AG09319 (cell line): Measurements from ENCODE around the gene TARBP1.

Experiments used
- DNase-seq: peaks from one replicate; pipeline ENCODE4 v3.0.0-alpha.2; 2010; ENCODE audit warnings: low read depth; ENCODE audit errors: extremely low read depth
- TF ChIP-seq, protein P1 (sequence below): IDR thresholded peaks from 2 replicates; pipeline ENCODE4 v1.5.1; 2011; ENCODE audit warnings: low read depth, mild to moderate bottlenecking, inconsistent platforms, low read length, moderate library complexity

The TARBP1 gene

GRCh38 chr1:234469376-234469775 is 9.6 kb downstream of the TARBP1 start:
- TF ChIP-seq, protein P1, sequence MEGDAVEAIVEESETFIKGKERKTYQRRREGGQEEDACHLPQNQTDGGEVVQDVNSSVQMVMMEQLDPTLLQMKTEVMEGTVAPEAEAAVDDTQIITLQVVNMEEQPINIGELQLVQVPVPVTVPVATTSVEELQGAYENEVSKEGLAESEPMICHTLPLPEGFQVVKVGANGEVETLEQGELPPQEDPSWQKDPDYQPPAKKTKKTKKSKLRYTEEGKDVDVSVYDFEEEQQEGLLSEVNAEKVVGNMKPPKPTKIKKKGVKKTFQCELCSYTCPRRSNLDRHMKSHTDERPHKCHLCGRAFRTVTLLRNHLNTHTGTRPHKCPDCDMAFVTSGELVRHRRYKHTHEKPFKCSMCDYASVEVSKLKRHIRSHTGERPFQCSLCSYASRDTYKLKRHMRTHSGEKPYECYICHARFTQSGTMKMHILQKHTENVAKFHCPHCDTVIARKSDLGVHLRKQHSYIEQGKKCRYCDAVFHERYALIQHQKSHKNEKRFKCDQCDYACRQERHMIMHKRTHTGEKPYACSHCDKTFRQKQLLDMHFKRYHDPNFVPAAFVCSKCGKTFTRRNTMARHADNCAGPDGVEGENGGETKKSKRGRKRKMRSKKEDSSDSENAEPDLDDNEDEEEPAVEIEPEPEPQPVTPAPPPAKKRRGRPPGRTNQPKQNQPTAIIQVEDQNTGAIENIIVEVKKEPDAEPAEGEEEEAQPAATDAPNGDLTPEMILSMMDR, result no peak
- no peak for DNase-seq

DNA sequence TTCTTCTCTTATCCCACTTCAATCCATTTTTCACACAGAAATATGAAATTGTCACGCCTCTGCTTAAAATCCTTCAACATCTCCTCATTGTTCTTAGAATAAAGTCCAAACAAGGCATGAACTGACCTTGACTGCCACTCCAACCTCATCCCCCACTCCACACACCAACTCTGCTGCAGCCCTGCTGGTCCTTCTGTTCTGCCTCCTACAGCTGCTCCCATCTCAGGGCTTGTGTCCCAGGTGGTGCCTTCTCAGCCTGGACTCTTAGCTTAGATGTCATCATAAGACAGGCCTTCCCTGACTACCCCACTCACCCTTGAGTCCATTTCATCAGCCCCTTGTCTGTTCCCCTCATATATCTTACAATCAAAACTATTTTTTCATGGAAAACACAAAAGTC is 10.4 kb downstream of the TARBP1 start:
- TF ChIP-seq, protein P1, result no peak
- DNase-seq, result no peak

- TF ChIP-seq, protein P1, result no peak
- no peak for DNase-seq
These were observed 11.2 kb downstream of the TARBP1 start for GRCh38 chr1:234467821-234468220.

DNA sequence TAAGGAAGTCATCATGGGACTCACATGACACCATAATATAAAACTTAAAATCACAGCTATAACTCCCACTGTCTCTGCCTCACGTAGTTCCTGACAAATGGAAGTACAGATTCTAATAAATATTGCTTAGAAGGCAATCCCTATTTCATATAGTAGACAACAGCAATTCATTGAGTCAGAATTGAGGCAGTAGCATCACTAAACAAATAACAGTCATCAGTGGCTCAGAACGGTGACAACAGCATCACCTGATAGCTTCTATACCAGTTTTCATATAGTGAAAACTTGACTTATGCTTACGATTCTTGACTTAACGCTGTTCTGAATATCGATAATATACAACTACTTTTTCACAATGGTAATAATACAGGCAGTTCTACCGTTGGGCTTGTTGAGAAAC is 12.0 kb downstream of the TARBP1 start:
- TF ChIP-seq, protein P1, result no peak
- no peak for DNase-seq

DNA sequence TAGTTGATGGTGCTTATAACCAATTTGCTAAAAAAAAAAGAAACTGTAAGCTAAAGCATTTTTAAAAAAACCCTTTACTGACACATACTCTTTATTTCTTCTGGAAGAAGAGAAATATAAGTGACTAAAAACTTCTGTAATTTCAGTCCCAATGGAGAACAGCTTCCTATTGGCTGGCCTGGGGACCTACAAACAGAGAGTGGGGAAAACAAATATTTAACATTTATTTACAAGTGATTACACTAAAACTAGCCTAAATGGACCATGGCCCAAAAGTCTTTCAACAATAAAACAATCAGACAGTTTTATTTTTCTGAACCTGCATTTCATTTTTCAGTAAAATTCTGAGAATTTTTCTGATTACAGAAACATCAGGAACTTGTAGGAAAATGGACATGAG is 15.2 kb downstream of the TARBP1 start:
- TF ChIP-seq, protein P1, result no peak
- DNase-seq, result no peak

DNA sequence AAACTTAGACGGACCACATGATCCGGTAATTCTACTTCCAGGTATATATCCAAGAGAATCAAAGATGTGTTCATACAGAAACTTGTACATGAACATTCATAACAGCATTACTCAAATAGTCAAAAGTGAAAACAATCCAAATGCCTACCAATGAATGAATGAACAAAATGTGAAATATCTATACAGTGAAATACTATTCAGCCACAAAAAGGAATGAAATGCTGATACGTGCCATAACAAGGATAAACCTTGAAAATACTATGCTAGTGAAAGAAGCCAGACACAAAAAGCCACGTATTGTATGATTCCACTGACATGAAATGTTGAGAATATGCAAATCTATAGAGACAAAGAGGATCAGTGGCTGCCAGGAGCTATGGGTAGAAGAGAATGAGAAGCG is 18.3 kb downstream of the TARBP1 start:
- TF ChIP-seq, protein P1, result no peak
- no peak for DNase-seq

DNA sequence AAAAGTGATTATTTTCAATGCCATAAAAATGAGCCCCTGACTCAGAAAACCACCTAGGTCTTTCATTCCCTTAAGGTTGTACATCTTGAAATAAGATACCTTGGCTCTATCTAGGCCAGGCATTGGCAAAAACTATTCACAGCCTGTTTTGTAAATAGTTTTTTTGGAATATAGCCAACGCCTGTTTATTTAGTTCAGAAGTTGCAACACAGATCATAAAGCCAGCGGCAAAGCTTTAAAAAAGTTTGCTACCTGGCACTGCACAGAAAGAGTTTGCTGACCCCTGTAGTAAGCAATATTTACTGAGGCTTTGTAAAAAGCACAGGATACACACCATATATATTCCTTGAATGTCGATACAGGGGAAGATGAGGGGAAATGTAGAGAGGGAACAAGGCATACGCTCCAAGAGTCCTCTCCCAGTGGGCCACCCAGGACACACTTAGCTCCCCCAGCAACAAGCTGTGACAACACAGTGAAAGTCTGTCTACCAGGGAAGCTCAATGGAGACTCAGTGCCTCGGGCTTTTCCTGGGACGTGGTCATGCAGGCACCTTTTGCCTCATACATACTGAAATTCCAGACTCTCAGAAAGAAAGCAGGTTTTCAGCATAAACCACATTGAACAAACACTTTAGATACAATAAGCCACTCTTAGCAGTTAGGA is 20.5 kb downstream of the TARBP1 start:
- DNase-seq, result no peak
- TF ChIP-seq, protein P1, result no peak
